ENCODE results near the gene NME7.

The NME7 gene

DNA sequence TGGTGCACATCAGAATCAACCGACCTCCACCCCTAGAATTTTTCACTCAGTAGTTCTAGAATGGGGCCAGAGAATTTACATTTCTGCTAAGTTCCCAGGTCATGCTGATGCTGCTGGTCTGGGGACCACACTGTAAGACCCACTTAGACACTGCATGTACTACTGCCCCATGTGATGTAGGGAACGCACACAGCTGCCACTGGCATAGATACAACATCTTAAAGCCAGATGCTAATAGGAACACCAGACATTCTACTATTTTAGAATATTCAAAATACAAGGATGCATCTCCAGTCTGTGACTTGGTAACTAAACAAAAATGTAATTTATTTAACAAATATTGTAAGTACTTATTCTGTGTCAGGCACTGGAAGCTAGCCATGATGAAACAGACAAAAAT lies 275.2 kb downstream of the NME7 start:
- no peak overlapping the region for H3K27ac ChIP-seq
- no peaks in the 10 kb centered on the region for H3K9me3 ChIP-seq
- no peaks in the 10 kb centered on the region for H3K27me3 ChIP-seq
- intact Hi-C loops (cut with DNase I; ENCODE audit: low total_unique reads): no loop called here
- DNase-seq: no peak
- H3K4me1 ChIP-seq: no peaks in the 10 kb centered on the region
- TF ChIP-seq, protein P1, sequence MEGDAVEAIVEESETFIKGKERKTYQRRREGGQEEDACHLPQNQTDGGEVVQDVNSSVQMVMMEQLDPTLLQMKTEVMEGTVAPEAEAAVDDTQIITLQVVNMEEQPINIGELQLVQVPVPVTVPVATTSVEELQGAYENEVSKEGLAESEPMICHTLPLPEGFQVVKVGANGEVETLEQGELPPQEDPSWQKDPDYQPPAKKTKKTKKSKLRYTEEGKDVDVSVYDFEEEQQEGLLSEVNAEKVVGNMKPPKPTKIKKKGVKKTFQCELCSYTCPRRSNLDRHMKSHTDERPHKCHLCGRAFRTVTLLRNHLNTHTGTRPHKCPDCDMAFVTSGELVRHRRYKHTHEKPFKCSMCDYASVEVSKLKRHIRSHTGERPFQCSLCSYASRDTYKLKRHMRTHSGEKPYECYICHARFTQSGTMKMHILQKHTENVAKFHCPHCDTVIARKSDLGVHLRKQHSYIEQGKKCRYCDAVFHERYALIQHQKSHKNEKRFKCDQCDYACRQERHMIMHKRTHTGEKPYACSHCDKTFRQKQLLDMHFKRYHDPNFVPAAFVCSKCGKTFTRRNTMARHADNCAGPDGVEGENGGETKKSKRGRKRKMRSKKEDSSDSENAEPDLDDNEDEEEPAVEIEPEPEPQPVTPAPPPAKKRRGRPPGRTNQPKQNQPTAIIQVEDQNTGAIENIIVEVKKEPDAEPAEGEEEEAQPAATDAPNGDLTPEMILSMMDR (IDR thresholded peaks at IDR 0.05): no peak
- H3K4me3 ChIP-seq: no peak overlapping the region
- no peaks in the 10 kb centered on the region for H3K36me3 ChIP-seq

DNA sequence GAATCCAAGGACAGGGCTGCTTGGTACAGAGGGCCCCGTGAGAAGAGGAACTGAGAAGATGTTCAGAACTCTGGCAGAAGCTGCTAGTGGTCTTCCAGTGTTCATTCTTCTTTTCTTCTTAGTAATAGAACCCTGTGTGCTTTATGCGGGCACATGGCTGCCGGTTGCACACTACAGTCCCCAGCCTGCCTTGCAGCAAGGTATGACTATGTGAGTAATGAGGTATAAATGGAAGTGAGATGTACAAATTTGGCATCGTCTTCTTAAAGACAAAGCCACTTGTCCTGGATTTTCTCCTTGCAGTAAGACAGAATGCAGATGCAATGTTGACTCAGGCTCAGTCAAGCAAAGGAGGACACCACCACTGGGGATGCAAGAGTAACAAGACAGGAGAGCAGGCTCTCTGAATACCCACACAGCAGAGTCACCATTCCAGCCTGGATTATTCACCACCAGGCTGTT lies 276.1 kb downstream of the NME7 start:
- TF ChIP-seq, protein P1 (IDR thresholded peaks at IDR 0.05): no peak
- Histone ChIP-seq H3K36me3 (no peaks in the 10 kb centered on the region), H3K4me1 (peaks cover 0 to 3% (median 0%) of the 10 kb centered on the region in 4 donors), H3K27ac (no peak overlapping the region), H3K4me3 (no peak overlapping the region), H3K27me3 (no peaks in the 10 kb centered on the region), H3K9me3 (no peaks in the 10 kb centered on the region)
- intact Hi-C loops (cut with DNase I; ENCODE audit: low total_unique reads): no loop called here
- no peak for DNase-seq

DNA sequence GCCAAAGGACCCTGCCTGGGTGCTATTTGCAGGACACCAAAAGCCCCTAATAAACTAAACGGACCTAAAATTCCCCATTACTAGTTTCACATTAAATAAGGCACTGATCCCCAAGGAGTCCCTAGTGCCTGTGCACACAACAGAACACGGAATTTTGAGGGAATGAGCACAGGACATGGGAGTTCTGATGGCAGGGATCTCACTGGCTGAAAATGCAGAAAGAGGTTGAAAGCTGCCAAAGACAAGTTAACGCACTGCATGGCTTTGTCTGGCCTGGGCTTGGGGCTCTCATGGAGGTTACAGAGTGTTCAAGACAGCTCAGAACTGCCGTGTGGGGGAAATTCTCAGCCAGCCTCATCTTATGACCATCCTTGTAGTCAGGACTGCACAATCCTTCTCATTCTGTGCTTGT lies 276.7 kb downstream of the NME7 start:
- Histone ChIP-seq H3K9me3 (no peaks in the 10 kb centered on the region), H3K27ac (no peak overlapping the region), H3K27me3 (no peaks in the 10 kb centered on the region), H3K36me3 (no peaks in the 10 kb centered on the region), H3K4me3 (no peak overlapping the region), H3K4me1 (peaks cover 0 to 3% (median 0%) of the 10 kb centered on the region in 4 donors)
- intact Hi-C loops (cut with DNase I; ENCODE audit: low total_unique reads): no loop called here
- TF ChIP-seq, protein P1 (IDR thresholded peaks at IDR 0.05): no peak
- no peak for DNase-seq

DNA sequence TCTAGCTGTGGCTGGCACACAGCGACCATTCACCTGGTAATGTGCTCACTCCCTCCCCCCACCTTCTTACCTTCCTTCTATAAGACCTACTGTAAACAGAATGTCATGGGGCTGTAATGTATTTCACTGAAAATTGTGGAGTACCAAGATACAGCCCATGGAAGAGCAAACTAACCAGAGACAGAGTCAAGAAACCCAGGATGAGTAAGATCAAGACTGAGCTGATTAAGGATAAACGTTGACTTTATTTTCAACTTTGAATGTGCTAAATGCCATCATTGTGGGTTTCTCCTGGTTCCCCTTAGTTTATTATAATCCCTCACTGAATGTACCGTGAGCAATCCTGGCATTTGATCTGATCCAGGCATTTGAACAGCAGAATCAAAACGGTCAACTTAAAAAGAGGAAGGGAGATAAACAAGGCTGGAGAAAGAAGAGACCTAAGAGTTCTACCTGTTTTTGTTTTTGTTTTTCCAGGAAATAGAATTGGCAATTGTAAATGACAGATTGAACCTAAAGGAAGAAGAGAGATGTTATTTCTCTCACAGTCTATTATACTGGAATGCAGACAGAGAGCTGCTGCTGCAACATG lies 277.2 kb downstream of the NME7 start:
- TF ChIP-seq, protein P1 (IDR thresholded peaks at IDR 0.05): no peak
- H3K4me3 ChIP-seq: no peak overlapping the region
- no peak for DNase-seq
- peaks cover 0 to 3% (median 0%) of the 10 kb centered on the region in 4 donors for H3K4me1 ChIP-seq
- H3K36me3 ChIP-seq: no peaks in the 10 kb centered on the region
- H3K27ac ChIP-seq: no peak overlapping the region
- H3K9me3 ChIP-seq: no peaks in the 10 kb centered on the region
- no peaks in the 10 kb centered on the region for H3K27me3 ChIP-seq
- intact Hi-C loops (cut with DNase I; ENCODE audit: low total_unique reads): no loop called here

DNA sequence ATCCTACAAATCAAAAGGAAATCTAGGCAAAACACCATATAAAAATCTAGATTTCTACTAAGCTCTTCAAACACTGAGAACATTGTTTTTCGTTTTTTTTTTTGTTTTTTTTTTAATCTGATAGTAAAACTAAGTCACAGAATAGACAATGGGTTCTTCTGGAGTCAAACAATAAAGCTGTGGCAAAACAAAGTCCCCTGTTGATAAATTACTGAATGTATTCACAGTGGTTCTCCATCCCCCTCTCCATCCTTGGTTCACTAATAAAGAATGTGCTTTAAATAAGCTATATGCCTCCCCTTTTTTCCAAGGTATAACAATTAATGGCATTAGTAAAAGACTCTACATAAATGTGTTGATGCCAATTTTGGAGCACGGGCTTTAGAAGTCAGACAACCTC lies 277.8 kb downstream of the NME7 start:
- TF ChIP-seq, protein P1 (IDR thresholded peaks at IDR 0.05): no peak
- Histone ChIP-seq H3K9me3 (no peaks in the 10 kb centered on the region), H3K27me3 (no peaks in the 10 kb centered on the region), H3K4me3 (no peak overlapping the region), H3K27ac (no peak overlapping the region), H3K36me3 (no peaks in the 10 kb centered on the region), H3K4me1 (peaks cover 0 to 3% (median 0%) of the 10 kb centered on the region in 4 donors)
- intact Hi-C loops (cut with DNase I; ENCODE audit: low total_unique reads): no loop called here
- no peak for DNase-seq

DNA sequence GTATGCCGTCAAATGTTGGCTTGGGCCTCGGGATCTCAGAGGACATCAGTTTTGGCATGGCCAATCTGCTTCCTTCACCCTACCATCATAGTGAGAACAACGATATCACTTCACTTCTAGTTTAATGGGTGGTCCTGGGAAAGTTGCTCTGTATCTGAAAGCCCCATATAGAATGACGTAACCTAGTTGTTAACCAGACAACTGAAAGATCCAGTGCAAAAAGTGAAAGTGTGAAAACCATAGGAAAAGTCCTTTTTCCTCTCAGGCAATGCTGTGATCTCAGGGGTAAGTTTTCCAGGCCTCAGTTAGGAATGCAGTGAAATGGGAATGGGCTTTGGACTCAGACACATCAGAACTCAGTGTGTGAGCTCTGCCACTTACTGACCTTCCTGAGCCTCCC lies 279.7 kb downstream of the NME7 start:
- Histone ChIP-seq H3K36me3 (no peaks in the 10 kb centered on the region), H3K4me1 (peaks cover 0 to 3% (median 0%) of the 10 kb centered on the region in 4 donors), H3K27ac (no peak overlapping the region), H3K4me3 (no peak overlapping the region), H3K9me3 (no peaks in the 10 kb centered on the region), H3K27me3 (no peaks in the 10 kb centered on the region)
- no peak for DNase-seq
- intact Hi-C loops (cut with DNase I; ENCODE audit: low total_unique reads): no loop called here
- TF ChIP-seq, protein P1 (IDR thresholded peaks at IDR 0.05): no peak
